Measurements from ENCODE around the gene EXOC4.
"Not testable (repeated sequence)": the region's sequence is repeated elsewhere in the genome, so short reads cannot be mapped to it uniquely, and the experiment has no call there.

The EXOC4 gene

GRCh38 chr7:133750287-133750686 is 497.4 kb downstream of the EXOC4 start:
- no peak for DNase-seq (ENCODE audit: low read depth)

DNA sequence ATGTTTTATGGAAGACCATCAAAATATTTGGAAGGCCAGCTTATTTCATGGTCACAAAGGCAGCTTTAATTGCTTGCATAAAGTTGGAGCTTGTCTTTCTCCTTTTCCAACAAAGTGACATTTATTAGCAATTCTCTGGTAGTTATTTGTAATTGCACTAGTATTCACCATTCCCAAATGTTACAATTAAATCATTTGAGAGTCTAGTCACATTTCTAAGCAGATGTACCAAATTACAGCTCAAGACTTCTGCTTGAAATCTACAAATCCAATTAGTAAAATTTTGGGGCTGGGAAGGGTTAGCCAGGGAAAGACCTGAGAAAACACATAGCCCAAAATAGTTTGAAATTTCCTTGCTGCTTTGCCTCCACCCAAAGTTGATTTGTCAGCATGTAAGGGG is 498.2 kb downstream of the EXOC4 start:
- DNase-seq (ENCODE audit: low read depth), result no peak

GRCh38 chr7:133753513-133753912 is 500.6 kb downstream of the EXOC4 start:
- DNase-seq (ENCODE audit: low read depth), result no peak

- no peak for DNase-seq (ENCODE audit: low read depth)
These were observed 501.8 kb downstream of the EXOC4 start for GRCh38 chr7:133754708-133755107.

- no peak for DNase-seq (ENCODE audit: low read depth)
These were observed 503.0 kb downstream of the EXOC4 start for GRCh38 chr7:133755901-133756300.

DNA sequence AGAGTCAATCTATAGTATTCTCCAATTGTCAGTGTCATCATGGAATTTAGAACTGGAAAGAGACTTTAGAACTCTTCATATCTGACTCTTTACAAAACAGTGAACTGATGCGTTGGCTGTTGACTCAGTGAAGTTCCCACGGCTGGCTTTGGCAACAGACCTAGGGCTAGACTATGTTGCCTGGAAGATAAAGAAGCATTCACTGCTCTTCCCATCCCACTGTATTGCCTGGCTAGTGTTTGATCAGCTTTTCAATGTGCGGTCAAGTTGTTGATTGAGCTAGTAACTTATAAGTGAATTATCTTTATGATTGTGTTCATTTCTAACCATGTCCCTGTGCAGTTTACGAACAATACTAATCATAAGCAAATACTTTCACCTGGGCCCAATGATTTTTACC is 508.6 kb downstream of the EXOC4 start:
- no peak for DNase-seq (ENCODE audit: low read depth)

GRCh38 chr7:133763076-133763640 is 510.3 kb downstream of the EXOC4 start:
- no peak for DNase-seq (ENCODE audit: low read depth)

DNA sequence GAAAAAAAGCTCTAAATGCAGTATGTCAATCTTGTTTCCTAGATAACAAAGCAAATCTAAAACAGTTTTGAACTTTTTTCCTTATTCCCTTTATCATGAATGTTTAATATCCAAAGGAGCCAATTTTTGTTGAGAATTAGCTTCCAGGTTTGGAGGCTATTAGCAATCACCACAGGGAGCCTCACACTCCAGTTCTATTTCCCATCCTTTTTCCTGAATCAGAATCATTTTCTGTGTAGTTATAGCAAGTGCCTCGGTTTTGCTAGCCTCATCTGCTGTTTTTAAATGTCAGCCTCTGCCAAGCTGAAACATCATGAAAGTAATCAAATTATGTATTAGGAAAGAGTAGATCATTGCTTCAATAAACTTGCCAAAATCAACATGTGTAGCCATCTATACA is 516.8 kb downstream of the EXOC4 start:
- DNase-seq (ENCODE audit: low read depth), result no peak

DNA sequence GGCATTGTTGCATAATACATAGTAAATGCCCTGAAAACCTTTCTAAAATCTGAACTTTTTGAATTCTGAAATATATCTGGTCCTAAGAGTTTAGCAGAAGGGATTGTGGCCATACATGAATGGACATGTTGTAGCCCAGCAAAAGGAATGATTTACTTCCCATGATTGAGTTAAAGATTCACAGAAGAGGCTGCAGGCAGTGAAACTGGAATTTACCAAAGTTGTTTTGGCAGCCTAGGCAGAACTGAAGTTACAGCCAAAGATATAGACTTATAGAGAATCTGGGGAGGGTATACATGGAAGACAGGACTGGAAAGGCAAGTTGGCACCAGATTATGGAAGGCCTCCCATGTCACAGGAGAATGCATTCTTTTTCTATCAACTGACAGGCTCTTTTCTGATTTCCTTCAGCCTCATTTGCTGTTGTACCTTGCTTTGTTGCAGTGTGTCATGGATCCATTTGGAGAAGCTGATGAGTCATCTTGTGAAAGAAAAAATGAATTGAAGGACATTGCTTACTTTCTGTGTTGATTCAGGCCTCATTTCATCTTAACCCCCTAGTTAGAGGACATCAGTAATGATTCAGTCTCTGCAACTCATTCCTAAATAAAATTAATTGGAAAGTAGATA is 518.1 kb downstream of the EXOC4 start:
- no peak for DNase-seq (ENCODE audit: low read depth)

GRCh38 chr7:133771788-133772419 is 519.0 kb downstream of the EXOC4 start:
- DNase-seq (ENCODE audit: low read depth), result no peak

GRCh38 chr7:133773601-133774000 is 520.7 kb downstream of the EXOC4 start:
- no peak for DNase-seq (ENCODE audit: low read depth)

GRCh38 chr7:133775201-133775600 is 522.3 kb downstream of the EXOC4 start:
- DNase-seq (ENCODE audit: low read depth), result no peak

- DNase-seq (ENCODE audit: low read depth), result no peak
These were observed 523.4 kb downstream of the EXOC4 start for GRCh38 chr7:133776266-133776665.

- DNase-seq (ENCODE audit: low read depth), result no peak
These were observed 524.8 kb downstream of the EXOC4 start for GRCh38 chr7:133777701-133778100.

DNA sequence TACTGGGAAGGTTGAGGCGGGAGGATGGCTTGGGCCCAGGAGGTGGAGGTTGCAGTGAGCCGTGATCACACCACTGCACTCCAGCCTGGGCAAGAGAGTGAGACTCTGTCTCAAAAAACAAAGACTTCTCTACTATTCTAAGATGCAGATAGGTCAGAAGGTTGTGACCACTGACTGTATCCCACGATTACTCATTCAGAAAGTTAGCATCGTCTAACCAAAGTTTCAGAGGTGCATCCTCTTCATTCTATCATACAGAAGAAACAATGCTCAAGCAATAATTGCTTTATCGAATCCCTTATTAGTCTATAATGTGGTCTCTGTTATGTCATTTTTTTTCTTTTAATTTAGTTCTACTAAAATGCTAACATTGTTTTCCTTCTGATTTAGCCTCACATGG is 525.6 kb downstream of the EXOC4 start:
- no peak for DNase-seq (ENCODE audit: low read depth)

DNA sequence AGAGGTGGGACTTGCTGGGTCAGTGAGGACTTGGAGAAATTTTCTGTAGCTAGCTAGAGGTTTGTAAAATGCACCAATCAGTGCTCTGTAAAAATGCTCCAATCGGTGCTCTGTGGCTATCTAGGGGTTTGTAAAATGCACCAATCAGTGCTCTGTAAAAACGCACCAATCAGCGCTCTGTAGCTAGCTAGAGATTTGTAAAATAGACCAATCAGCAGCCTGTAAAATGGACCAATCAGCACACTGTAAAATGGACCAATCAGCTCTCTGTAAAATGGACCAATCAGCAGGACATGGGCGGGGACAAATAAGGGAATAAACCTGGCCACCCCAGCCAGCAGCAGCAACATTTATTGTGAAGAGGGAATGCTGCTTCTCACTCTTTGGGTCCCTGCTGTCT is 526.7 kb downstream of the EXOC4 start:
- DNase-seq (ENCODE audit: low read depth), result not testable (repeated sequence)

DNA sequence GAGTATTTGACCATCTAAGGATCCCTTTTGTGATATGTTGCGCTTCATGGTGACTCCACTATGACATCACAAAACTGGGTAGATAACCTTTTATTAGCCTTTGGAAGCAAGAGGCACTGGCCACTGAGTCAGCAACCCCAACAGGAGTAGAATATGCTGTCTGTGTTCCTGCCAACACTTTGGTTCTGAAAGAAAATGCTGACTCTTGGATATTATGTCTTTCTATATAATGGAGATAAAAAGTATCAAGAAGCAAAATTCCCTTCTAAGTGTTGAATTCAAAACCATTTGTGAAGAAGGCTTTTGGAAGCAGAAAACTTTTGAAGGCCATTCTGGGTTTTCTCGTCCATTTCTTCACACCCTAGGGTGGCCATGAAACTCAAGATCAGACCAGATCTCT is 528.0 kb downstream of the EXOC4 start:
- no peak for DNase-seq (ENCODE audit: low read depth)

DNA sequence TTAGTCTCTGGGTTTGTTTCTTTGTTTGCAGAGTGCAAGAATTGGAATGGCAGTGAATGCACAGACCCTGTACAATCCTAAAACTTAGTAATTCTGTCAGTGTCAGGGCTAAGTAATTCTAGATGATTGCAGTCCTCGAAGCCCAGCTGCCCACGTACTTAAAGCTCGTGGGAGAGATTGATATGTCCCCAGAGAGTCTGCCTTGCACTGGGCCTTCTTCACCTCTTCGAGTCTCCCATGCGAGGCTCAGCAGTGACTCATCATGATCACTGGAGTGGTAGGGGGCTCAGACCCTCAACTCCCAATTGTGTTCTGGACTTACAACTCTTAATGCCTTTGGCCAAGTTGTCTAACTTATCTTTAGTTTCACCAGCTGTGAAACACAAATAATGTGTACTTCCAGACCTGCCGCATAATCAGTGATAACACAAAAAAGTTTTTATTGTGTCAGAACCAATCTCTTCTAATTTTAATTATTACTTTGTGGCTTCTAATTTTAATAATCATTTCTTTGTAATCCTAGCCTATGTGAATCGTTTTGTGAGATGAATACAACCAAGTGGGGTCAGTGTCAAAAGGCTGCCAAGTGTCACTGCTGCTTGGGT is 528.7 kb downstream of the EXOC4 start:
- no peak for DNase-seq (ENCODE audit: low read depth)

- DNase-seq (ENCODE audit: low read depth), result no peak
These were observed 529.6 kb downstream of the EXOC4 start for GRCh38 chr7:133782470-133782869.

DNA sequence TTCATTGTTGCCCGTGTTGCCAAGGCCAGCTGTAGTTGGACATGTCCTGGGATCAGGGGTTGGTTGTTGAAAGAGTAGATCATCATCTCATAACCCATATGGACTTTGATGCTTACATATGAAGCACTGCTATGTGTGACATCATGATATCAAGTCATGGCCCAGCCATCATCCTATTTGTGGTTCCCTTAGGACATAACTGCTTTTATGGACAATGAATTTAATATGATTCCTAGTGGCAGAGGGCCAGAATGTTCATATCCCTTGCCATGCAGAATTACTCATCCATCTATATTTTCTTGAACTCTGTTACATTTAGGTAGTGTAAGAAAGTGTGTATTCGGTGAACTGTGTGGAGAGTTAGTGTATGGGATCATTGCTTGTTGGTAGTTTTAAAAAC is 530.4 kb downstream of the EXOC4 start:
- no peak for DNase-seq (ENCODE audit: low read depth)

DNA sequence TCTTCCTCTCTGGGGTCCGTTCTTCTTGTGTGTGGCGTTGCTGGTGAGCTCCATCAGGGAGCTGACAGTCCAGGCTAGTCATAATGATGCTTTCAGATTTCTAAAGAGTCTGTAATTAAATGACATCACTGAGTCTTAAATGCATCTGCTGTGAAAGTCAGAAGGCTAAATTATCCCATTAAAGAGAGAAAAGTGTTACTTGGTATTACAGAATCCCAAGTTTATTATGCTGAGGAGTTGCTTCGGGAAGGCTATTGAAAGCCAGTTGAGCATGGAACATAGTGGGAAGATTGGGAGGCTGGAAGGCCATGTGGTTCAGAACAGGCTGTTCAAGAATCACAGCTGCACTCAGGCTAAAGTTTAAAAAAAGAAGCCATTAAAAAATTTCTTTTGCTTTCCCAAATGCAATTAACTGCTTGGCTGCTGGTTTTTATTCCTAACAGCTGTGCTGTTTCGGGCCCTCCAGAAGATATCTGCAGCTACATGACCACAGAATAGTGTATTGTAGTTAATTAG is 531.7 kb downstream of the EXOC4 start:
- DNase-seq (ENCODE audit: low read depth), result no peak

DNA sequence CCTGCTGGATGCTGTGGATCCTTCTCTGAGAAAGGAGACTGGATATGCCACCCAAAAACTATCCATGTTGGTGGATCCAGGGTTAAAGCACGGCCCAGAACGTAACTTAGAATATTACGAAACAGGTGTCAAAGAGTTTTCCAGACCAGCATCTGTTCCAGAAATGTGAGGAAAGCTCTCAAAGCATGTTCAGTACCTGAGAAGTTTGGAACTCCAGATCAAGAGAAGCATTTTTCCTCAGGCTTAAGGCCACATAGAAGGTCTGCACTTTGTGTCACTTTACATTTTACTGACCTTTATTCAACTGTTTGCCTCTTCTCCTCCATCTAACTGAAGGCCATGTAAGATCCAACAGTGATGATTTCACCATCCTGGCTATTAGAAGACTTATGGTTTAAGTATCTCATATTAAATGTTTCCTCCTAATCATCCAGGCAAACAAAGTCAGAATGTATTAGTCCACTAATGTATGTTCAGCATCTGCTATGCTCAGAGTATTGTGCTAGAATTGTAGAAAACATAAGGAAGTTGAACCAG is 533.6 kb downstream of the EXOC4 start:
- DNase-seq (ENCODE audit: low read depth), result no peak

DNA sequence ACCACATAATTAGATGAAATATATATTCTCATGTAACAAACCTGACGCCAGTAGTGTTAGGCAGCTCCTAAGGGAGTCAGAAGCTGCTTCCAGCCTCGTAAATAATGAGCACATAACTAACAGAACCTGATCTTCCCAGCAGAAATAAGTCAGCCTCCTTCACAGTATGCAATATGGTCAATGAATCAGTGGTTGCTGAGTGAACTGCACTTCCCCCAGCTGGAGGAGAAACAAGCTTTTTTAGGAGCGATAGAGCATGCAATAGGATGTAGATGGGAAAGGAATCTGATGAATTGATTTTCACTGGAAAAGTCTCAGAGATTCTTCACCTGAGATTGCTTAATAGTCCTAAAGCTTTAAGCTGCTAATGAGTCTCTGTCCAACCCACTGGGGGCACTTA is 537.1 kb downstream of the EXOC4 start:
- DNase-seq (ENCODE audit: low read depth), result no peak
